Activated CD8-positive, alpha-beta memory T cell treated with anti-CD3 and anti-CD28 coated beads, Interleukin-2, amount 50 U/mL, for 1 hour (primary cell): ENCODE measurements around the gene MDM4.

Experiments used
- DNase-seq: peaks from one replicate; pipeline ENCODE4 v3.0.0-alpha.2; 2020; ENCODE audit errors: extremely low read depth

Gene MDM4

GRCh38 chr1:204578867-204579664, 62.9 kb downstream of the MDM4 start:
- DNase-seq = no peak

GRCh38 chr1:204579681-204580080, 63.5 kb downstream of the MDM4 start:
- no peak for DNase-seq

- DNase-seq = no peak
Measured at GRCh38 chr1:204580862-204581261, 64.7 kb downstream of the MDM4 start.

GRCh38 chr1:204581759-204582158, 65.6 kb downstream of the MDM4 start:
- DNase-seq = no peak

- no peak for DNase-seq
Measured at GRCh38 chr1:204583909-204584632, 67.9 kb downstream of the MDM4 start.

- no peak for DNase-seq
Measured at GRCh38 chr1:204584699-204585372, 68.6 kb downstream of the MDM4 start.

GRCh38 chr1:204587621-204588020, 71.4 kb downstream of the MDM4 start:
- no peak for DNase-seq

GRCh38 chr1:204588826-204589225, 72.6 kb downstream of the MDM4 start:
- DNase-seq = no peak

GRCh38 chr1:204589409-204590038, 73.3 kb downstream of the MDM4 start:
- DNase-seq = no peak

- no peak for DNase-seq
Measured at GRCh38 chr1:204591473-204592090, 75.4 kb downstream of the MDM4 start.

GRCh38 chr1:204592246-204592948, 76.2 kb downstream of the MDM4 start:
- DNase-seq = no peak

- DNase-seq = no peak
Measured at GRCh38 chr1:204598319-204598969, 82.2 kb downstream of the MDM4 start.

GRCh38 chr1:204599098-204599497, 82.9 kb downstream of the MDM4 start:
- no peak for DNase-seq

- DNase-seq = no peak
Measured at GRCh38 chr1:204599596-204599995, 83.4 kb downstream of the MDM4 start.

GRCh38 chr1:204600203-204600602, 84.0 kb downstream of the MDM4 start:
- no peak for DNase-seq

GRCh38 chr1:204600968-204601367, 84.8 kb downstream of the MDM4 start:
- DNase-seq = no peak

GRCh38 chr1:204602111-204602579, 85.9 kb downstream of the MDM4 start:
- no peak for DNase-seq

GRCh38 chr1:204602871-204603542, 86.8 kb downstream of the MDM4 start:
- no peak for DNase-seq

- no peak for DNase-seq
Measured at GRCh38 chr1:204605791-204606190, 89.6 kb downstream of the MDM4 start.
